Measurements from ENCODE around the gene GTF2F2. TPM values are rescaled to one million over a fixed set of nuclear protein-coding genes. Genes with fewer than 3 reads are reported as not detected.
A peak's percentile ranks its signal among the peaks of the same experiment; 100 is the strongest.
"Not testable (repeated sequence)": the region's sequence is repeated elsewhere in the genome, so short reads cannot be mapped to it uniquely, and the experiment has no call there.

GTF2F2 gene
- total RNA-seq, 2 experiments from 2014 or later: 19.9 to 25.6 TPM

- DNase-seq (no peak), ATAC-seq (no peak)
- Mint-ChIP-seq H3K4me3 (no peak overlapping the region), H3K27me3 (no peaks in the 10 kb centered on the region), H3K27ac (no peak overlapping the region), H3K4me1 (peaks cover 5% of the 10 kb centered on the region), H3K9me3 (ENCODE audit: low read depth) (no peaks in the 10 kb centered on the region), H3K36me3 (ENCODE audit: low read depth) (peaks cover 24% of the 10 kb centered on the region)
- intact Hi-C loops (cut with DNase I, micrococcal nuclease): no loop called here
- ChIA-PET CTCF (no interaction called here), POLR2A (no interaction called here)
Observed at GRCh38 chr13:45185286-45185685, 65.0 kb downstream of the GTF2F2 start.

- not testable (repeated sequence) for H3K4me1 Mint-ChIP-seq
Observed at GRCh38 chr13:45189077-45189476, 68.8 kb downstream of the GTF2F2 start.

DNA sequence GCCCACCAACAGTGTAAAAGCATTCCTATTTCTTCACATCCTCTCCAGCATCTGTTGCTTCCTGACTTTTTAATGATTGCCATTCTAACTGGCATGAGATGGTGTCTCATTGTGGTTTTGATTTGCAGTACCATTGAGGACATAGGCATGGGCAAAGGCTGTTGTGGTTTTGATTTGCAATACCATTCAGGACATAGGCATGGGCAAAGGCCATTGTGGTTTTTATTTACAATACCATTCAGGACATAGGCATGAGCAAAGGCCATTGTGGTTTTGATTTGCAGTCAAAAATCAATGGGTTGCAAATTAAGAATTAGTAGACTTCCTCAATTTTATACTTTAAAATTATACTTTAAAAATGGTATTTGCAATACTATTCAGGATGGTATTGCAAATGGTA lies 69.2 kb downstream of the GTF2F2 start:
- DNase-seq; POLR2A ChIA-PET; CTCF ChIA-PET; H3K27me3 Mint-ChIP-seq; H3K4me1 Mint-ChIP-seq; H3K4me3 Mint-ChIP-seq; ATAC-seq; H3K9me3 Mint-ChIP-seq (ENCODE audit: low read depth); intact Hi-C loops (cut with DNase I, micrococcal nuclease); H3K27ac Mint-ChIP-seq: not testable (repeated sequence)
- H3K36me3 Mint-ChIP-seq (ENCODE audit: low read depth): peaks cover 14% of the 10 kb centered on the region

More at GRCh38 chr13:45189077-45189476, 68.8 kb downstream of the GTF2F2 start:
- H3K27ac Mint-ChIP-seq; intact Hi-C loops (cut with DNase I, micrococcal nuclease); DNase-seq; POLR2A ChIA-PET; ATAC-seq; H3K27me3 Mint-ChIP-seq; H3K4me3 Mint-ChIP-seq; CTCF ChIA-PET; H3K9me3 Mint-ChIP-seq (ENCODE audit: low read depth): not testable (repeated sequence)
- H3K36me3 Mint-ChIP-seq (ENCODE audit: low read depth): peaks cover 17% of the 10 kb centered on the region

DNA sequence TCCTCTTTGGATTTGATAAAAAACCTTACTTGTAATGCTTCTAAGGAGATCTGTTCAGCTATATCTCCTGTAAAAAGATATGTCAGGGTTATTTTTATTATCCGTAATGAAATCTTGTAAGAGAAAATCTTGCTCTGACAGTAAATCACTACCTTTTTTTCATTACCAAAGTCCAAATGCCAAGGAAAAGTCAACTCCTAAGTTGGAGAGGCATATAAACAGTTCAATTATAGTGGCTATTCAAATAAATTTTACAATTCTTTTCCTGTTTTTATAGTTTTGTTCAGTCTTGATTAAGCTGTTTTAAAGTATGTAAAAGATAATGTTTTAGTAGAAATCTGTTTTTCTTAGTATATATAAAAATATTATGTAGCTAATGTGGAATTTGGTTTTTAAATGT lies 71.6 kb downstream of the GTF2F2 start:
- POLR2A ChIA-PET: interaction anchor here (0.8 kb wide), 1 partner anchor 19 kb away, joined by 3 read pairs; no protein-coding TSS in a partner anchor
- H3K9me3 Mint-ChIP-seq (ENCODE audit: low read depth): no peaks in the 10 kb centered on the region
- DNase-seq (no peak), ATAC-seq (no peak)
- no peak overlapping the region for H3K4me3 Mint-ChIP-seq
- intact Hi-C loops (cut with DNase I, micrococcal nuclease): no loop called here
- H3K36me3 Mint-ChIP-seq (ENCODE audit: low read depth): peaks cover 10% of the 10 kb centered on the region
- CTCF ChIA-PET: interaction anchor here (0.5 to 3.8 kb wide), 4 partner anchors 13 to 622 kb away, joined by 3 to 20 read pairs (median 4); no protein-coding TSS in a partner anchor
- H3K27me3 Mint-ChIP-seq: no peaks in the 10 kb centered on the region
- no peak overlapping the region for H3K27ac Mint-ChIP-seq
- H3K4me1 Mint-ChIP-seq: peaks cover 5% of the 10 kb centered on the region

- ATAC-seq (no peak), DNase-seq (no peak)
- Mint-ChIP-seq H3K36me3 (ENCODE audit: low read depth) (peaks cover 2% of the 10 kb centered on the region), H3K9me3 (ENCODE audit: low read depth) (no peaks in the 10 kb centered on the region), H3K27ac (no peak overlapping the region), H3K4me3 (no peak overlapping the region), H3K4me1 (peaks cover 6% of the 10 kb centered on the region), H3K27me3 (no peaks in the 10 kb centered on the region)
- intact Hi-C loops (cut with DNase I, micrococcal nuclease): no loop called here
- CTCF ChIA-PET: interaction anchor here (3.8 kb wide), 1 partner anchor 11 kb away, joined by 20 read pairs; no protein-coding TSS in a partner anchor
- POLR2A ChIA-PET: no interaction called here
Observed at GRCh38 chr13:45194081-45194939, 74.0 kb downstream of the GTF2F2 start.

DNA sequence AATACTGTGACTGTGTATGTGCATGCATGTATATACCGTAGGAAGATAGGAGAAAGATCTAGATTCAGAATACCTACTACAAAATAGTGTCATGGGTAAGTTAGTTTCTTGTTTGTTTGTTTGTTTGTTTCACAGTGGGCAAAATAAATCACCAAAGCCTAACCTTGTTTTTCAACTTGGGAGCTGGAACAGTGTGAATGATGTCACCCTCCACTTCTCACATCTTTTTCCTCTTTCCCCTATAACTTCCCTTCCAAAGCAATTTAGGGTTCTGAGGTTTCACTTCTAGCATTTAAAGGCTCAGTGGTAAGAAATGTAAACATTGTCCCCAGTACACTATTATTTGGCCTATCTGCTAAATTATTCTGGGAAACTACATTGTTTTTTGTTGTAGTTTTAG lies 75.1 kb downstream of the GTF2F2 start:
- no peaks in the 10 kb centered on the region for H3K27me3 Mint-ChIP-seq
- peaks cover 8% of the 10 kb centered on the region for H3K4me1 Mint-ChIP-seq
- no peaks in the 10 kb centered on the region for H3K9me3 Mint-ChIP-seq (ENCODE audit: low read depth)
- POLR2A ChIA-PET: no interaction called here
- H3K4me3 Mint-ChIP-seq: no peak overlapping the region
- no peak overlapping the region for H3K27ac Mint-ChIP-seq
- no peak for DNase-seq
- H3K36me3 Mint-ChIP-seq (ENCODE audit: low read depth): peaks cover 7% of the 10 kb centered on the region
- intact Hi-C loops (cut with DNase I, micrococcal nuclease): no loop called here
- CTCF ChIA-PET: no interaction called here
- ATAC-seq: no peak

DNA sequence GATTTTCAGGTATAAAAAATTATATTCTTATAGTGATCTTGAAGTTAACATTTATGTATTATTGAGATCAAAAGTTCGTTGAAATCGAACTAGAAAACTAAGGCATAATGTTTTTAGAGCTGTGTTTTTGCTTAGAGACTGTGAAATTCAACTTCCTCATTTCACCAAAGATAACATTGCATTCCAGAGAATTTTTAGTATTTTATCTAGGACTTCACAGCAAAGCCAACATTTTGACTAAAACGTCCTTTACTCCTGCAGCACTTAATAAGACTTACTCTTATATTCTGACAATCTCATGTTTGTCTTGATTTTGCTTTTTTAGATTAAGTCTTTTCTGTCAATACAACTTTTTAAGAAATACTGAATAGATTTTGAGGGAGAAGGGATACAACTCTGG lies 75.8 kb downstream of the GTF2F2 start:
- no peak for ATAC-seq

DNA sequence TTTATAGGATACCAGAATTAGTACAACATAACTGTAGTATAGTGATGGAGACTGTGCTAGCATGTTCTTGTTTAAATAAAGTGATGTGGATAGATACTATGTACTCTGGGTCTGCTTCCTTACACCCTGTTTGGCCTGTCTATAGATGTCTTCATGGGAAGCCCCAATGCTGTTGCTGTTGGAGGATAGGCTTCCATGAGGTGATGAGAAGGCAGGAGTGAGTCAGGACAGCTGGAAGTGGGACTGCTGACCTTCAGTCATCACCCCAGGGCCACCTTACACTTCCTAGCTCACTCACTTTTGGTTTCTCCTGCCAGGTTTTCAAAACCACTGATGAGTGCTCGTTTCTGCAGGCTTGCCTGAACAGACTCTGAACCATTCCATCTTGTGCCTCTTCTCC lies 76.3 kb downstream of the GTF2F2 start:
- DNase-seq (no peak), ATAC-seq (peak; percentile 19)
- no peak overlapping the region for H3K4me3 Mint-ChIP-seq
- ChIA-PET CTCF (interaction anchor here (0.7 kb wide), 1 partner anchor 417 kb away, joined by 5 read pairs; no protein-coding TSS in a partner anchor), POLR2A (no interaction called here)
- intact Hi-C loops (cut with DNase I, micrococcal nuclease): no loop called here
- H3K36me3 Mint-ChIP-seq (ENCODE audit: low read depth): peaks cover 8% of the 10 kb centered on the region
- H3K4me1 Mint-ChIP-seq: peaks cover 8% of the 10 kb centered on the region
- no peak overlapping the region for H3K27ac Mint-ChIP-seq
- H3K27me3 Mint-ChIP-seq: no peaks in the 10 kb centered on the region
- no peaks in the 10 kb centered on the region for H3K9me3 Mint-ChIP-seq (ENCODE audit: low read depth)

More for the DNA sequence above, 75.8 kb downstream of the GTF2F2 start:
- no peak overlapping the region for H3K4me3 Mint-ChIP-seq
- H3K9me3 Mint-ChIP-seq (ENCODE audit: low read depth): no peaks in the 10 kb centered on the region
- no peaks in the 10 kb centered on the region for H3K27me3 Mint-ChIP-seq
- CTCF ChIA-PET: no interaction called here
- H3K27ac Mint-ChIP-seq: no peak overlapping the region
- intact Hi-C loops (cut with DNase I, micrococcal nuclease): no loop called here
- DNase-seq: no peak
- POLR2A ChIA-PET: no interaction called here
- peaks cover 8% of the 10 kb centered on the region for H3K4me1 Mint-ChIP-seq
- H3K36me3 Mint-ChIP-seq (ENCODE audit: low read depth): peaks cover 8% of the 10 kb centered on the region

DNA sequence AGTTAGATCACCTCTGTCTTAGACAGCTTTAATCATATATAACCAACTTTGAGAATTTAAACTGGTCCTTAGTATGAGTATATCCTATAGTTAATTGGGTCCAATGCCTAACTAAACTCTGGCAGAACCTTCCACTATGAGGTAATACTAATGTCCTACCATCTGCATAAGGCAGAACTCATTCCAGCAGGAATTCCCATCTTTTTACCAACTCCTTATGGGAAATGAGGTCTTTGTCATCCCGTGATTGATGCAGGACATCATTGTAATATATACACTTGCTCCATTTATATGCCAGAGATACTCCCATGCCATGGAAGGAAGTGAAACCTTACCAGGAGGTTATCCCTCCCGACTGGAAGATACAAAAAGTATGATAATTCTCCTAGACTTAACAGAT lies 77.7 kb downstream of the GTF2F2 start:
- Mint-ChIP-seq H3K4me1 (peaks cover 10% of the 10 kb centered on the region), H3K36me3 (ENCODE audit: low read depth) (peaks cover 8% of the 10 kb centered on the region), H3K27ac (no peak overlapping the region), H3K9me3 (ENCODE audit: low read depth) (no peaks in the 10 kb centered on the region), H3K4me3 (no peak overlapping the region), H3K27me3 (no peaks in the 10 kb centered on the region)
- ChIA-PET CTCF (interaction anchor here (0.6 to 1.0 kb wide), 2 partner anchors 48 to 53 kb away, joined by 3 read pairs; no protein-coding TSS in a partner anchor), POLR2A (interaction anchor here (0.6 kb wide), 1 partner anchor 143 kb away, joined by 5 read pairs; no protein-coding TSS in a partner anchor)
- intact Hi-C loops (cut with DNase I, micrococcal nuclease): no loop called here
- no peak for ATAC-seq
- no peak for DNase-seq

DNA sequence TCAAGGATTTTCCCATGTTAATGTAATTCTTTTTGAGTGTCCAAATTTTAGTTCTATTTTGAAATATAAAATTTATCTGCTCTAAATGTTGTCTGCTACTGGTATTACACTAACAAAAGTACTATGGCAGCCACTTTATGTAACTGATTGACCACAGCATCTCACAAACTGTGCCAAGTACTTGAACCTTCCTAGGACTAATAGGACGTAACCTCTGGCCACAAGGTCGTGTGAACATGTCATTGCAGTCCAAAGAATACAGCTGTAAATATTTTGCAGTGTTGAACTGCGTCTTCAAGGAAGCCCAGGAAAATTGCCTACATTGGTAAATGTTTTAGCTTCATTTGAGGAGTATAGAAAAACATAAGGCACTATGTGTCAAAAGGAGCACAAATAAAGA lies 78.6 kb downstream of the GTF2F2 start:
- CTCF ChIA-PET: interaction anchor here (0.6 to 1.2 kb wide), 8 partner anchors 10 to 228 kb away, joined by 3 read pairs; no protein-coding TSS in a partner anchor
- intact Hi-C loops (cut with DNase I, micrococcal nuclease): no loop called here
- no peak overlapping the region for H3K27ac Mint-ChIP-seq
- no peaks in the 10 kb centered on the region for H3K9me3 Mint-ChIP-seq (ENCODE audit: low read depth)
- H3K36me3 Mint-ChIP-seq (ENCODE audit: low read depth): peaks cover 8% of the 10 kb centered on the region
- no peak overlapping the region for H3K4me3 Mint-ChIP-seq
- DNase-seq: no peak
- POLR2A ChIA-PET: no interaction called here
- peaks cover 13% of the 10 kb centered on the region for H3K4me1 Mint-ChIP-seq
- no peak for ATAC-seq
- H3K27me3 Mint-ChIP-seq: no peaks in the 10 kb centered on the region

DNA sequence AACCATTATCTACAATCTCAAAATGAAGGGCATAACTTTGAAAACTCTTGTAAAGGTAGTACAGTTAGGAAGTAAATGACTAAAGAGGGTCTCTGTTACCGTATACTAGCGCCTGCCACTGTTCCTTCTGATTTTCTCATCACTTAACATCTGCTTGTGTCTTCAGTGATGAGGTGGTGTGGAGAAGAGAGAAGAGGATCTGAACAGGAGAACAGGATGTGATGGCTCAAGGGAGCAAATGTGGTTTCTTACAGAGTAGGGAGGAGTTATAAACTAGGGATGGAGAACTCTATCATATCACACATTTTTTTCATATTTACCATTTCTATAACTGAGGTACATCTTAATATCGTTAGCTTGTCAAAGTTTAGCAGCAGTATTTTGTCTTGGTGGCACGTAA lies 79.4 kb downstream of the GTF2F2 start:
- no peak overlapping the region for H3K4me3 Mint-ChIP-seq
- intact Hi-C loops (cut with DNase I, micrococcal nuclease): no loop called here
- ATAC-seq: no peak
- H3K9me3 Mint-ChIP-seq (ENCODE audit: low read depth): no peaks in the 10 kb centered on the region
- peaks cover 17% of the 10 kb centered on the region for H3K4me1 Mint-ChIP-seq
- no peak overlapping the region for H3K27ac Mint-ChIP-seq
- H3K36me3 Mint-ChIP-seq (ENCODE audit: low read depth): peaks cover 8% of the 10 kb centered on the region
- no peak for DNase-seq
- H3K27me3 Mint-ChIP-seq: no peaks in the 10 kb centered on the region
- POLR2A ChIA-PET: no interaction called here
- CTCF ChIA-PET: interaction anchor here (0.9 to 1.1 kb wide), 3 partner anchors 37 to 228 kb away, joined by 3 read pairs; no protein-coding TSS in a partner anchor

- Mint-ChIP-seq H3K36me3 (ENCODE audit: low read depth) (peaks cover 6% of the 10 kb centered on the region), H3K9me3 (ENCODE audit: low read depth) (no peaks in the 10 kb centered on the region), H3K4me3 (no peak within 1 kb of the TSS), H3K27ac (no peak within 1 kb of the TSS), H3K4me1 (peaks cover 25% of the 10 kb centered on the region), H3K27me3 (no peaks in the 10 kb centered on the region)
- ATAC-seq: no peak
- DNase-seq: no peak
- ChIA-PET POLR2A (no interaction called here), CTCF (no interaction called here)
- intact Hi-C loops (cut with DNase I, micrococcal nuclease): no loop called here
Observed at GRCh38 chr13:45200701-45201232, 80.5 kb downstream of the GTF2F2 start, which contains the start of gene KCTD4. Gene KCTD4, minus strand, starts transcription at chr13:45201045. Its CDS starts 6,478 bp downstream, at chr13:45194567.
